BE2C (cell line): ENCODE results near the gene WNT4.

Experiments
- DNase-seq: peaks from one replicate; pipeline ENCODE4 v3.0.0-alpha.2; 2020
- H3K27me3 ChIP-seq: fragments of 250-450 bp; sonication (Bioruptor Pico); 2 replicates; pipeline ENCODE4 v1.5.1; 2020; ENCODE audit warnings: mild to moderate bottlenecking
- H3K36me3 ChIP-seq: fragments of 250-450 bp; sonication (Bioruptor Pico); 2 replicates; pipeline ENCODE4 v1.5.1; 2020; ENCODE audit warnings: mild to moderate bottlenecking
- H3K4me1 ChIP-seq: fragments of 250-450 bp; sonication (Bioruptor Pico); 2 replicates; pipeline ENCODE4 v1.5.1; 2020
- H3K4me3 ChIP-seq: 2 replicates; pipeline ENCODE4 v1.5.1; 2011; ENCODE audit warnings: low read depth, low read length
- H3K9me3 ChIP-seq: fragments of 250-450 bp; sonication (Bioruptor Pico); 2 replicates; pipeline ENCODE4 v1.5.1; 2020
- TF ChIP-seq, protein P1 (sequence below): IDR thresholded peaks from 2 replicates; pipeline ENCODE4 v1.5.1; 2012; ENCODE audit warnings: mild to moderate bottlenecking, low read depth, low read length

WNT4 gene

DNA sequence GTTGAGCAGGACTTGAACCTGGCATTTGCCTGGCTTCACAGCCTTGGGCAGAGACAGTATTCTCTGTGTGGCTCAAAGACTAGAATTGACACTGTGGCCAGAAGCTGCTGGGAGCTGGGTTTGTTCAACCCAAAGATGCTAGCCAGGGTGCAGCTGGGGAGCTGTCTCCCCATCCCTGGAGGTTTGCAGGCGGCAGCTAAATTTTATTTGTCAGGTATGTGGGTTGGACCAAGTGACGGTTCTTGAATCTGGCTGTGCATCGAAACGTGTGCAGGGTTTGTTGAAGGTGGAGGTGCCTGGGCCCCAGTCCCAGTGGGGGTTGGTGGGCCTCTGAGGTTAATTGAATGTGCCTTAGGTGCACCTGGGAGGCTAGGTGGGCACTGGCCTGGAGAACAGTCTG, 11.8 kb downstream of the WNT4 start:
- Histone ChIP-seq H3K4me3 (no peak overlapping the region), H3K27me3 (no peaks in the 10 kb centered on the region), H3K4me1 (no peaks in the 10 kb centered on the region), H3K9me3 (no peaks in the 10 kb centered on the region), H3K36me3 (no peaks in the 10 kb centered on the region)
- DNase-seq, result no peak
- TF ChIP-seq, protein P1, sequence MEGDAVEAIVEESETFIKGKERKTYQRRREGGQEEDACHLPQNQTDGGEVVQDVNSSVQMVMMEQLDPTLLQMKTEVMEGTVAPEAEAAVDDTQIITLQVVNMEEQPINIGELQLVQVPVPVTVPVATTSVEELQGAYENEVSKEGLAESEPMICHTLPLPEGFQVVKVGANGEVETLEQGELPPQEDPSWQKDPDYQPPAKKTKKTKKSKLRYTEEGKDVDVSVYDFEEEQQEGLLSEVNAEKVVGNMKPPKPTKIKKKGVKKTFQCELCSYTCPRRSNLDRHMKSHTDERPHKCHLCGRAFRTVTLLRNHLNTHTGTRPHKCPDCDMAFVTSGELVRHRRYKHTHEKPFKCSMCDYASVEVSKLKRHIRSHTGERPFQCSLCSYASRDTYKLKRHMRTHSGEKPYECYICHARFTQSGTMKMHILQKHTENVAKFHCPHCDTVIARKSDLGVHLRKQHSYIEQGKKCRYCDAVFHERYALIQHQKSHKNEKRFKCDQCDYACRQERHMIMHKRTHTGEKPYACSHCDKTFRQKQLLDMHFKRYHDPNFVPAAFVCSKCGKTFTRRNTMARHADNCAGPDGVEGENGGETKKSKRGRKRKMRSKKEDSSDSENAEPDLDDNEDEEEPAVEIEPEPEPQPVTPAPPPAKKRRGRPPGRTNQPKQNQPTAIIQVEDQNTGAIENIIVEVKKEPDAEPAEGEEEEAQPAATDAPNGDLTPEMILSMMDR, result no peak

DNA sequence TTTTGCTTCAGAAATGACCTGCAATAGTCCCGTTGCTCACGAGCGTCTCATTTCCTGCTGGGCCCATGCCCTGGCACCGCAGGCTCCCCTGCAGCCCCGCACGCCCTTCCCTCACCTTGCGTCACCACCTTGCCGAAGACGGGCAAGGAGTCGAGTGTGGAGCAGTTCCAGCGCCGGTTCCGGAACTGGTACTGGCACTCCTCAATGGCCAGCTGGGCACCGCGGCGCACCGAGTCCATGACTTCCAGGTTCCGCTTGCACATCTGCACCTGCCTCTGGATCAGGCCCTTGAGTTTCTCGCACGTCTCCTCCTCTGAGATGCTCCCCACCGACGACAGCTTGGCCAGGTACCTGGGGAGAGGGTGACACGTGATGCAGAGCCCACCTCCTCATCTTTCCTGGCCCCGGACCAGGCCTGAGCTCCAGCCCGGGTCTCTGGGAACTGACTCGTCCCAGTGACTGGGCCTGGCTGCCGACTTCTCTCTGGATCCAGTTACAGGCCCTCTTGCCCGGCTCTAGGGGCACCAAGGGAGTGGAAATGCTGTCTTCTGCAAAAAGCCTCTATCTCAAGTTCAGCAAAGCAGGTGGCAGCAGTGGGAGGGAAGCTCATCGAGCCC, 13.3 kb downstream of the WNT4 start:
- no peak overlapping the region for H3K4me3 ChIP-seq
- DNase-seq, result no peak
- H3K27me3 ChIP-seq, result no peaks in the 10 kb centered on the region
- no peaks in the 10 kb centered on the region for H3K4me1 ChIP-seq
- H3K9me3 ChIP-seq, result no peaks in the 10 kb centered on the region
- H3K36me3 ChIP-seq, result no peaks in the 10 kb centered on the region
- TF ChIP-seq, protein P1, result no peak

DNA sequence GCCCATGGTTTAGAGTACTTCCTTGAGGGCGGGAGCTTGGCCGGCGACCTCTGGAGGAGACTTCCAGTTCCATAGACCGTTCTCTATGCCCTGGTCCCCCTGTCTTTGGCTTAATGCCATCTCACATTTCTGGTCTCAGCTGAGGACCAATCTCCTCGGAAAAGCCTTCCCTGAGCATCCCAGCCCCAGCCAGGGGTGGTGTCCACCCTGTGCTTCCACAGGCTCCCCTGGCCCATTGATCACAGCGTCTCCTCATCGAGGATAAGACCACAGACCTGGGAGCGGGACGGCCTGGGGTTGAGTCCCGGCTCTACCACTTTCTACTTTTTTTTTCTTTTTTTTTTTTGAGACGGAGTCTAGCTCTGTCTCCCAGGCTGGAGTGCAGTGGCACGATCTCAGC, 14.5 kb downstream of the WNT4 start:
- no peaks in the 10 kb centered on the region for H3K27me3 ChIP-seq
- H3K9me3 ChIP-seq, result no peaks in the 10 kb centered on the region
- DNase-seq, result no peak
- H3K36me3 ChIP-seq, result no peaks in the 10 kb centered on the region
- no peak overlapping the region for H3K4me3 ChIP-seq
- TF ChIP-seq, protein P1, result no peak
- H3K4me1 ChIP-seq, result no peaks in the 10 kb centered on the region

DNA sequence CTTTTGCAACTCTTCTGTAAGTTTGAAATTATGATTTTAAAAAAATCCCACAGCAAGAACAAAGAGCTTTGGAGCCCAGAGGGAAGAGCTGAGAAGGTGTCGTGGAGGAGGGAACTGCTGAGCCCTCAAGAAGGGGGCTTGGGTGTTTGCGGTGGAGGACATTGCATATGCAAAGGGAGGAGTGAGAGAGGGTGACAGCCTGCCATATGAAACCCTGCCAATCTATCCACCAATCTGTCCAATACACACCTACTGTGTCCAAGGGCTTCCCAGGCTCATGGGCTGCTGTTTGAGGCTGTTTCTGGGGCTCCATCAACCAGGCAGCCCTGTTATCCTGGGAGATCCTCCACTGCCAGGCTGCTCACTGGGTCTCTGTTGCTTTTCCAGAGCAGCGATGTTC, 15.2 kb downstream of the WNT4 start:
- Histone ChIP-seq H3K4me1 (no peaks in the 10 kb centered on the region), H3K4me3 (no peak overlapping the region), H3K27me3 (no peaks in the 10 kb centered on the region), H3K9me3 (no peaks in the 10 kb centered on the region), H3K36me3 (no peaks in the 10 kb centered on the region)
- no peak for DNase-seq
- TF ChIP-seq, protein P1, result no peak

DNA sequence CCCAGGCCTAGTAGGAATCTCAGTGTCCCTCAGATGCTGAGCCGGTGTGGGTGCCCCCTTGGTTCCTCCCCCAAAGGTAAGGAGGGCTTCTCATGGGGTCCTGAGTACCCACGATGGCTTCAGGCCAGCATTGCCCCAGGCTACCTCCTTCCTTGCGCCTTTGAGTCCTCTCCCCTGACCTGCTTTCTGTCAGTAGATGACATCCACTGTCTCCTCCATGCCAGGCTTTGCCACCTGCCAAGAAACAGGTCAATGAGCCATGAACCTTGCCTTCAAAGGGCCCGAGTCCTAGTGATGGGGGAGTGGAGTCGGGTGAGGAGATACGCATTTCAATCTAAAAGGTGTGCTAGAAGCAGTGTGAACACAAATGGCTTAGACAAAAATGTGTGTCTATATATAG, 15.6 kb downstream of the WNT4 start:
- Histone ChIP-seq H3K9me3 (no peaks in the 10 kb centered on the region), H3K27me3 (no peaks in the 10 kb centered on the region), H3K4me1 (peaks cover 1% of the 10 kb centered on the region), H3K4me3 (no peak overlapping the region), H3K36me3 (no peaks in the 10 kb centered on the region)
- TF ChIP-seq, protein P1, result no peak
- DNase-seq, result no peak

DNA sequence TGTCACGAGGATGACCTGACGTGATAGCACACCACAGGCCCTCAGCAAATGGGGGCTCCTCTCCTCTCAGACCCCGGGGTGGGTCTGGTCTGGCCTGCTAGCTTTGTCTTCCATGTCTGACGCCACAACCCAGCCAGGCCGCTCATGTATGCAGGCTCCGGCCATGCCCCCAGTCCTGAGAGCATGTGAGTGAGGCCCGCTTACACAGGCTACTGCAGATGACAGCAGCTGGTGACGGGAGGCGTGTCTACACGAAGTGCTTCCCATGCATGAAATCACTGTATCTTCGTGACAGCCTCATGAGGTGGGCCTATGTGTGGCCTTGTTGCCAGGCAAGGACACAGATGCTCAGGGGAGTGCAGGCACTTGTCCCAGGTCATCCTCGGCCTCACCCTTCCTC, 16.4 kb downstream of the WNT4 start:
- TF ChIP-seq, protein P1, result no peak
- Histone ChIP-seq H3K4me3 (no peak overlapping the region), H3K27me3 (no peaks in the 10 kb centered on the region), H3K9me3 (no peaks in the 10 kb centered on the region), H3K36me3 (no peaks in the 10 kb centered on the region), H3K4me1 (peaks cover 9% of the 10 kb centered on the region)
- no peak for DNase-seq
